Endometrium (tissue), 2 donors: ENCODE data around the gene SLC25A11.

Experiments used
- FAIRE-seq: peaks from 2 replicates; lab custom pipeline; 2012; peaks lifted over from hg19 to GRCh38; lab: Jason Lieb, UNC
- donor health status: control.
- donor health status: control.

The SLC25A11 gene

GRCh38 chr17:4939796-4940554 lies at the start of gene SLC25A11, which contains the start of gene RNF167:
Gene SLC25A11, minus strand, starts transcription at chr17:4940046. Its CDS starts 136 bp downstream, at chr17:4939910.
Gene RNF167, plus strand, starts transcription at chr17:4940268. Its CDS starts 642 bp downstream, at chr17:4940910.
- peak; percentile 89 for FAIRE-seq

GRCh38 chr17:4987767-4988567 lies 48.1 kb upstream of the SLC25A11 start:
- no peak for FAIRE-seq

GRCh38 chr17:4986951-4987766 lies 47.3 kb upstream of the SLC25A11 start, which contains the start of gene CAMTA2:
Gene CAMTA2, minus strand, starts transcription at chr17:4987675. Its CDS starts 1,453 bp downstream, at chr17:4986222.
- FAIRE-seq: no peak

- no peak for FAIRE-seq
Measured at GRCh38 chr17:4986403-4986802, 46.6 kb upstream of the SLC25A11 start.

- no peak for FAIRE-seq
Measured at GRCh38 chr17:4982305-4982704, 42.5 kb upstream of the SLC25A11 start.

- no peak for FAIRE-seq
Measured at GRCh38 chr17:4980644-4981216, 40.9 kb upstream of the SLC25A11 start.

- FAIRE-seq: no peak
Measured at GRCh38 chr17:4978726-4979125, 38.9 kb upstream of the SLC25A11 start.

- FAIRE-seq: no peak
Measured at GRCh38 chr17:4974115-4974670, 34.3 kb upstream of the SLC25A11 start.

- FAIRE-seq: no peak
Measured at GRCh38 chr17:4973256-4974114, 33.6 kb upstream of the SLC25A11 start.

GRCh38 chr17:4972752-4973151 lies 32.9 kb upstream of the SLC25A11 start:
- no peak for FAIRE-seq

- FAIRE-seq: no peak
Measured at GRCh38 chr17:4972322-4972721, 32.5 kb upstream of the SLC25A11 start.

- no peak for FAIRE-seq
Measured at GRCh38 chr17:4971826-4972225, 32.0 kb upstream of the SLC25A11 start.

- no peak for FAIRE-seq
Measured at GRCh38 chr17:4970273-4970672, 30.4 kb upstream of the SLC25A11 start.

GRCh38 chr17:4969551-4970173 lies 29.8 kb upstream of the SLC25A11 start:
- no peak for FAIRE-seq

GRCh38 chr17:4969047-4969550 lies 29.3 kb upstream of the SLC25A11 start:
- FAIRE-seq: no peak

- FAIRE-seq: no peak
Measured at GRCh38 chr17:4968486-4969046, 28.7 kb upstream of the SLC25A11 start.

GRCh38 chr17:4967539-4968485 lies 28.0 kb upstream of the SLC25A11 start, which contains the start of gene SPAG7:
Gene SPAG7, minus strand, starts transcription at chr17:4967817. Its CDS starts 13 bp downstream, at chr17:4967804.
- FAIRE-seq: no peak

GRCh38 chr17:4966844-4967538 lies 27.1 kb upstream of the SLC25A11 start:
- FAIRE-seq: peak; percentile 100
